ENCODE measurements around the gene FBXW10B.
"Not testable (repeated sequence)": the region's sequence is repeated elsewhere in the genome, so short reads cannot be mapped to it uniquely, and the experiment has no call there.

Gene FBXW10B

GRCh38 chr17:15630930-15631453 is 11.5 kb upstream of the FBXW10B start:
- DNase-seq (ENCODE audit: low read depth): not testable (repeated sequence)

GRCh38 chr17:15629991-15630390 is 10.5 kb upstream of the FBXW10B start:
- not testable (repeated sequence) for DNase-seq (ENCODE audit: low read depth)

GRCh38 chr17:15623661-15624209 is 4.2 kb upstream of the FBXW10B start:
- not testable (repeated sequence) for DNase-seq (ENCODE audit: low read depth)

- DNase-seq (ENCODE audit: low read depth): not testable (repeated sequence)
Measured at GRCh38 chr17:15623255-15623654, 3.8 kb upstream of the FBXW10B start.

GRCh38 chr17:15622124-15622523 is 2.6 kb upstream of the FBXW10B start:
- DNase-seq (ENCODE audit: low read depth): not testable (repeated sequence)

GRCh38 chr17:15616828-15617227 is 2.7 kb downstream of the FBXW10B start:
- DNase-seq (ENCODE audit: low read depth): not testable (repeated sequence)

- DNase-seq (ENCODE audit: low read depth): not testable (repeated sequence)
Measured at GRCh38 chr17:15615850-15616249, 3.7 kb downstream of the FBXW10B start.

GRCh38 chr17:15613111-15613510 is 6.4 kb downstream of the FBXW10B start:
- DNase-seq (ENCODE audit: low read depth): not testable (repeated sequence)

- not testable (repeated sequence) for DNase-seq (ENCODE audit: low read depth)
Measured at GRCh38 chr17:15592960-15593359, 26.5 kb downstream of the FBXW10B start.

- not testable (repeated sequence) for DNase-seq (ENCODE audit: low read depth)
Measured at GRCh38 chr17:15591986-15592385, 27.5 kb downstream of the FBXW10B start.

- not testable (repeated sequence) for DNase-seq (ENCODE audit: low read depth)
Measured at GRCh38 chr17:15590844-15591243, 28.7 kb downstream of the FBXW10B start.

- not testable (repeated sequence) for DNase-seq (ENCODE audit: low read depth)
Measured at GRCh38 chr17:15589544-15590536, 29.7 kb downstream of the FBXW10B start.

- DNase-seq (ENCODE audit: low read depth): not testable (repeated sequence)
Measured at GRCh38 chr17:15588017-15588416, 31.5 kb downstream of the FBXW10B start.

- not testable (repeated sequence) for DNase-seq (ENCODE audit: low read depth)
Measured at GRCh38 chr17:15583313-15583712, 36.2 kb downstream of the FBXW10B start.

- not testable (repeated sequence) for DNase-seq (ENCODE audit: low read depth)
Measured at GRCh38 chr17:15581462-15581861, 38.0 kb downstream of the FBXW10B start.

GRCh38 chr17:15576848-15577247 is 42.7 kb downstream of the FBXW10B start:
- DNase-seq (ENCODE audit: low read depth): not testable (repeated sequence)

- not testable (repeated sequence) for DNase-seq (ENCODE audit: low read depth)
Measured at GRCh38 chr17:15574660-15575059, 44.8 kb downstream of the FBXW10B start.

GRCh38 chr17:15573870-15574269 is 45.6 kb downstream of the FBXW10B start:
- not testable (repeated sequence) for DNase-seq (ENCODE audit: low read depth)
